Activated CD4-positive, alpha-beta T cell treated with anti-CD3 and anti-CD28 coated beads for 36 hours (primary cell): ENCODE measurements around the gene PAQR8. TPM values are rescaled to one million over a fixed set of nuclear protein-coding genes. Genes with fewer than 3 reads are reported as not detected.

Source experiments
- ATAC-seq: fragments of 200-7000 bp; cut with Tn5 transposase; one replicate; pipeline ENCODE4 v1.10.0; 2021; ENCODE audit warnings: mild to moderate bottlenecking, moderate library complexity
- CTCF ChIA-PET: fragments of 350-600 bp; sonication (Branson Sonifier 250); formaldehyde crosslinking; loops from one replicate; lab custom pipeline; 2021; ENCODE audit warnings: antibody characterized with exemption; lab: Charles Lee
- POLR2A ChIA-PET: fragments of 350-600 bp; sonication (Branson Sonifier 250); formaldehyde crosslinking; loops from one replicate; lab custom pipeline; 2021; ENCODE audit warnings: antibody characterized with exemption, inconsistent platforms; lab: Charles Lee
- DNase-seq: peaks from one replicate; pipeline ENCODE4 v3.0.0-alpha.2; 2020
- H3K27ac Mint-ChIP-seq: one replicate; pipeline ENCODE4 v1.8.0; 2021; ENCODE audit warnings: mixed read lengths
- H3K27me3 Mint-ChIP-seq: one replicate; pipeline ENCODE4 v1.8.0; 2021; ENCODE audit warnings: mixed read lengths
- H3K36me3 Mint-ChIP-seq: one replicate; pipeline ENCODE4 v1.8.0; 2021; ENCODE audit warnings: low read depth, mixed read lengths
- H3K4me1 Mint-ChIP-seq: one replicate; pipeline ENCODE4 v1.8.0; 2021; ENCODE audit warnings: mixed read lengths
- H3K4me3 Mint-ChIP-seq: one replicate; pipeline ENCODE4 v1.8.0; 2021; ENCODE audit warnings: mild to moderate bottlenecking, moderate library complexity, mixed read lengths
- H3K9me3 Mint-ChIP-seq: one replicate; pipeline ENCODE4 v1.8.0; 2021; ENCODE audit warnings: low read depth, mixed read lengths
- intact Hi-C, 2 experiments: fragments of 100-400 bp; cut with DNase I in 1 of 2; cut with micrococcal nuclease in 1 of 2; formaldehyde crosslinking; loops; one replicate each; pipeline versions ENCODE4 v1.14.2 to v1.15.1; 2022 to 2024; cut with DNase I, micrococcal nuclease
- total RNA-seq, 2 experiments: library from RNA; stranded (reverse); gene quantifications; one replicate each; pipeline ENCODE4 v1.2.3, GENCODE V29; 2021

The PAQR8 gene
- total RNA-seq, 2 experiments from 2014 or later: 9.0 to 9.1 TPM

- ATAC-seq (no peak), DNase-seq (no peak)
- H3K4me1 Mint-ChIP-seq: peaks cover 63% of the 10 kb centered on the region
- POLR2A ChIA-PET: no interaction called here
- peak overlapping the region; percentile 20 for H3K4me3 Mint-ChIP-seq
- no peaks in the 10 kb centered on the region for H3K27me3 Mint-ChIP-seq
- H3K9me3 Mint-ChIP-seq: no peaks in the 10 kb centered on the region
- CTCF ChIA-PET: interaction anchor here (0.5 to 3.5 kb wide), 7 partner anchors 8 to 984 kb away, joined by 3 to 18 read pairs (median 3); no protein-coding TSS in a partner anchor
- intact Hi-C loops: loop anchor here (5.0 to 10.0 kb wide), 2 partner anchors 57 to 1430 kb away; partner anchors contain the start of gene LRRC1 (in 1 of the 2)
- H3K27ac Mint-ChIP-seq: no peak overlapping the region
- peaks cover 30% of the 10 kb centered on the region for H3K36me3 Mint-ChIP-seq
These were observed 2.7 kb downstream of the PAQR8 start for GRCh38 chr6:52364480-52365166.

- Mint-ChIP-seq H3K27ac (no peak overlapping the region), H3K4me3 (no peak overlapping the region), H3K36me3 (peaks cover 31% of the 10 kb centered on the region), H3K9me3 (no peaks in the 10 kb centered on the region), H3K4me1 (peaks cover 63% of the 10 kb centered on the region), H3K27me3 (no peaks in the 10 kb centered on the region)
- CTCF ChIA-PET: interaction anchor here (0.5 to 1.8 kb wide), 4 partner anchors 24 to 155 kb away, joined by 3 to 9 read pairs (median 4); partner anchors contain the start of gene MCM3
- intact Hi-C loops: loop anchor here in 1 of 2 experiments (10.0 kb wide), 1 partner anchor 1429 kb away; the partner anchor contains the start of gene LRRC1
- no peak for ATAC-seq
- no peak for DNase-seq
- POLR2A ChIA-PET: interaction anchor here (0.6 to 0.8 kb wide), 2 partner anchors 24 to 202 kb away, joined by 3 to 4 read pairs; no protein-coding TSS in a partner anchor
These were observed 3.4 kb downstream of the PAQR8 start for GRCh38 chr6:52365317-52365716.

GRCh38 chr6:52365866-52366540, 4.1 kb downstream of the PAQR8 start:
- ChIA-PET POLR2A (interaction anchor here (0.6 to 0.8 kb wide), 2 partner anchors 24 to 203 kb away, joined by 3 to 4 read pairs; no protein-coding TSS in a partner anchor), CTCF (interaction anchor here (0.5 to 2.0 kb wide), 6 partner anchors 24 to 268 kb away, joined by 3 to 8 read pairs (median 3); partner anchors contain the start of gene MCM3)
- H3K27me3 Mint-ChIP-seq: no peaks in the 10 kb centered on the region
- H3K27ac Mint-ChIP-seq: no peak overlapping the region
- H3K9me3 Mint-ChIP-seq: no peaks in the 10 kb centered on the region
- H3K4me3 Mint-ChIP-seq: no peak overlapping the region
- peaks cover 35% of the 10 kb centered on the region for H3K36me3 Mint-ChIP-seq
- intact Hi-C loops: loop anchor here in 1 of 2 experiments (10.0 kb wide), 1 partner anchor 1429 kb away; the partner anchor contains the start of gene LRRC1
- peaks cover 67% of the 10 kb centered on the region for H3K4me1 Mint-ChIP-seq
- no peak for ATAC-seq
- no peak for DNase-seq

- no peaks in the 10 kb centered on the region for H3K27me3 Mint-ChIP-seq
- peaks cover 29% of the 10 kb centered on the region for H3K36me3 Mint-ChIP-seq
- H3K27ac Mint-ChIP-seq: no peak overlapping the region
- CTCF ChIA-PET: interaction anchor here (1.3 to 2.0 kb wide), 2 partner anchors 13 to 30 kb away, joined by 4 to 8 read pairs; no protein-coding TSS in a partner anchor
- H3K4me3 Mint-ChIP-seq: no peak overlapping the region
- POLR2A ChIA-PET: interaction anchor here (0.6 to 0.8 kb wide), 2 partner anchors 49 to 84 kb away, joined by 3 to 4 read pairs; partner anchors contain the start of gene MCM3
- intact Hi-C loops: loop anchor here in 1 of 2 experiments (10.0 kb wide), 1 partner anchor 1427 kb away; the partner anchor contains the start of gene LRRC1
- ATAC-seq (no peak), DNase-seq (no peak)
- no peaks in the 10 kb centered on the region for H3K9me3 Mint-ChIP-seq
- H3K4me1 Mint-ChIP-seq: peaks cover 61% of the 10 kb centered on the region
These were observed 6.1 kb downstream of the PAQR8 start for GRCh38 chr6:52368002-52368401.

GRCh38 chr6:52369234-52369633, 7.3 kb downstream of the PAQR8 start:
- Mint-ChIP-seq H3K4me1 (peaks cover 50% of the 10 kb centered on the region), H3K9me3 (peaks cover 9% of the 10 kb centered on the region), H3K27ac (no peak overlapping the region), H3K27me3 (no peaks in the 10 kb centered on the region), H3K4me3 (no peak overlapping the region), H3K36me3 (peaks cover 36% of the 10 kb centered on the region)
- ChIA-PET CTCF (interaction anchor here (0.6 to 1.3 kb wide), 2 partner anchors 12 to 313 kb away, joined by 3 to 4 read pairs; no protein-coding TSS in a partner anchor), POLR2A (no interaction called here)
- intact Hi-C loops: loop anchor here in 1 of 2 experiments (10.0 kb wide), 1 partner anchor 1426 kb away; the partner anchor contains the start of gene LRRC1
- ATAC-seq (no peak), DNase-seq (no peak)

DNA sequence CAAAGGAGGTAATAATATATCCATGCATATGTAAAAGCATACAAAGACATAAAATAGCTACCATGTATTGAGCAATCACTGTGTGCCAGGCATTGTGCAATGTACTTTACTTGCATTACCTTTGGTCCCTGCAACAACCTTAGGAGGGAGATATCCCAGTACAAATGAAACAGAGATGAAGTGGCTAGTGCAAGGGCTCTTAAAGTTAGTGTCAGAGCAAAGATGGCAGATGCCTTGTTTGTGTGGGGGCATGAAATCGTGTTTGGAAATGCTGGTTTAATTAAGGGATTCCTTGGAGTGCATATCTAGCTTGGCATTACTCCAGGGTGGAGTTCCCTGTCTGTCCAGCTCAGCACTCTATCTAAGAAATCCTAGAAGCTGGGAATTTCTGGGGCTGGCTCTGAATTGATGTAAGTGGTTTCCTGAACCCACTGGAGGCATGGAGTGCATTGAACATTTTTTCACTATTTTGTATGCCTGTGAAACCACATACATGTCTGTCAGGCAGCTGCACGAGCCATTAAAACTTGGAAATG, 9.8 kb downstream of the PAQR8 start:
- ATAC-seq: no peak
- CTCF ChIA-PET: interaction anchor here (0.7 to 1.6 kb wide), 7 partner anchors 8 to 64 kb away, joined by 3 to 5 read pairs (median 4); no protein-coding TSS in a partner anchor
- Mint-ChIP-seq H3K27me3 (no peaks in the 10 kb centered on the region), H3K4me1 (peaks cover 44% of the 10 kb centered on the region), H3K9me3 (peaks cover 13% of the 10 kb centered on the region), H3K4me3 (no peak overlapping the region), H3K36me3 (peaks cover 36% of the 10 kb centered on the region), H3K27ac (no peak overlapping the region)
- POLR2A ChIA-PET: no interaction called here
- DNase-seq: no peak
- intact Hi-C loops: no loop called here

DNA sequence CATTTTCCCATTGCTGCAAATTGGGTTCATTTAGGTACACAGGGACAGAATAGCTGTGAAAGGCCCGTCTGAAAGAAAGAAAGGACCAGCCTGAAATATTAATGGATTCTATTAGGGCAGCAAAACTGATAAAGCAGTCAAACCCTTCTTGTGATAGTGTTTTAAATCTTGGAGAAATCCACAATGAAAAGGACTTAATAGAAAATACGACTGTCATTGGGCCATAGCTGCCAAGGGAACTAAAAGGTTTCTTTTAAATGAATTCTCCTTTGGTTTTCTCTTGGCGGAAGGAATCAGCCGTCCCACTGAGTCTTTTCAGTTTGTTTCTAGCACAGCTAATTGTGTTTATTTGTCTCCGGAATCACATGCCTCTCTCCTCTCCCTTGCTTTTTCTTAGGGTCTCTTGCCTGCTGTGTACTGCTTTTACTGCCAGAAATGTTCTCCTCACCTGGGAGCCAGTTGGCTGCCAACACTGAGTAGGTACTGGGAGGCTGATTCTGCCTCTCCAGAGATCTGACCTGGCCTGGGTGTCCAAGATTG, 11.3 kb downstream of the PAQR8 start:
- CTCF ChIA-PET: interaction anchor here (0.6 to 1.5 kb wide), 4 partner anchors 9 to 154 kb away, joined by 3 to 4 read pairs (median 4); no protein-coding TSS in a partner anchor
- peaks cover 44% of the 10 kb centered on the region for H3K4me1 Mint-ChIP-seq
- no peak for DNase-seq
- POLR2A ChIA-PET: no interaction called here
- intact Hi-C loops: no loop called here
- H3K27ac Mint-ChIP-seq: no peak overlapping the region
- H3K4me3 Mint-ChIP-seq: no peak overlapping the region
- H3K27me3 Mint-ChIP-seq: no peaks in the 10 kb centered on the region
- H3K36me3 Mint-ChIP-seq: peaks cover 23% of the 10 kb centered on the region
- H3K9me3 Mint-ChIP-seq: peaks cover 13% of the 10 kb centered on the region
- ATAC-seq: no peak

- peaks cover 15% of the 10 kb centered on the region for H3K9me3 Mint-ChIP-seq
- intact Hi-C loops: no loop called here
- CTCF ChIA-PET: interaction anchor here (1.1 kb wide), 1 partner anchor 16 kb away, joined by 3 read pairs; no protein-coding TSS in a partner anchor
- H3K27ac Mint-ChIP-seq: no peak overlapping the region
- H3K4me3 Mint-ChIP-seq: no peak overlapping the region
- DNase-seq (no peak), ATAC-seq (no peak)
- H3K4me1 Mint-ChIP-seq: peaks cover 39% of the 10 kb centered on the region
- H3K36me3 Mint-ChIP-seq: peaks cover 25% of the 10 kb centered on the region
- POLR2A ChIA-PET: interaction anchor here (0.6 kb wide), 1 partner anchor 64 kb away, joined by 4 read pairs; no protein-coding TSS in a partner anchor
- no peaks in the 10 kb centered on the region for H3K27me3 Mint-ChIP-seq
These were observed 12.3 kb downstream of the PAQR8 start for GRCh38 chr6:52374247-52374646.

- peaks cover 48% of the 10 kb centered on the region for H3K4me1 Mint-ChIP-seq
- H3K36me3 Mint-ChIP-seq: peaks cover 28% of the 10 kb centered on the region
- H3K4me3 Mint-ChIP-seq: no peak overlapping the region
- peak; percentile 71 for ATAC-seq
- CTCF ChIA-PET: interaction anchor here (0.9 to 1.5 kb wide), 2 partner anchors 21 to 276 kb away, joined by 3 to 6 read pairs; no protein-coding TSS in a partner anchor
- H3K27ac Mint-ChIP-seq: peak overlapping the region; percentile 27
- H3K9me3 Mint-ChIP-seq: peaks cover 15% of the 10 kb centered on the region
- peak; percentile 23 for DNase-seq
- intact Hi-C loops: no loop called here
- POLR2A ChIA-PET: interaction anchor here (0.7 kb wide), 1 partner anchor 213 kb away, joined by 3 read pairs; no protein-coding TSS in a partner anchor
- H3K27me3 Mint-ChIP-seq: no peaks in the 10 kb centered on the region
These were observed 14.0 kb downstream of the PAQR8 start for GRCh38 chr6:52375780-52376556.

- no peak overlapping the region for H3K4me3 Mint-ChIP-seq
- peaks cover 55% of the 10 kb centered on the region for H3K4me1 Mint-ChIP-seq
- ATAC-seq (peak; percentile 30), DNase-seq (no peak)
- H3K27me3 Mint-ChIP-seq: no peaks in the 10 kb centered on the region
- H3K36me3 Mint-ChIP-seq: peaks cover 28% of the 10 kb centered on the region
- intact Hi-C loops: no loop called here
- ChIA-PET CTCF (interaction anchor here (0.9 to 1.5 kb wide), 2 partner anchors 21 to 275 kb away, joined by 3 to 6 read pairs; no protein-coding TSS in a partner anchor), POLR2A (interaction anchor here (0.6 kb wide), 1 partner anchor 164 kb away, joined by 3 read pairs; no protein-coding TSS in a partner anchor)
- H3K27ac Mint-ChIP-seq: peak overlapping the region; percentile 49
- peaks cover 15% of the 10 kb centered on the region for H3K9me3 Mint-ChIP-seq
These were observed 14.8 kb downstream of the PAQR8 start for GRCh38 chr6:52376763-52377162.
